GOT3 (cell line): ENCODE results near the gene USP33.
"Not testable (repeated sequence)": the region's sequence is repeated elsewhere in the genome, so short reads cannot be mapped to it uniquely, and the experiment has no call there.

ENCODE experiments used
- DNase-seq: peaks from one replicate; lab custom pipeline; 2025; ENCODE audit warnings: mixed read lengths; lab: John Stamatoyannopoulos, UW

Gene USP33

GRCh38 chr1:77739235-77739634 lies 20.4 kb downstream of the USP33 start:
- DNase-seq: no peak

DNA sequence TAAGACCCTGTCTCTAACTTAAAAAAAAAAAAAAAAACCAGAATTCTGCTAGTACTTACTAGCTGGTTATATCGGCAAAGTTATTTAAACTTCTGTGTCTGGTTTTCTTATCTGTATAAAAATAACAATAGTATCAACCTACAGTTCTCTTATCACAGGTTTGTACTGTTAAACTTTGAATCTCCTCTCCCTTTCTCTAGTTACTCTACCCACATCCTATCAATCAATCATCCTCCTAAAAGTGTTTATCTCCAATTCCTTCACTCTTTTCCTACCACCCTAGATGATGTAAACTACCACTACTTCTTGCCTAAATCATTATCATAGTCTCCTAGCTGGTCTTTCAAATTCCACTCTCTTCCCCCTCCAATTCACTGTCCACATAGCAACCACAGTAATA lies 27.6 kb downstream of the USP33 start:
- no peak for DNase-seq

- no peak for DNase-seq
Measured at GRCh38 chr1:77725706-77726105, 33.9 kb downstream of the USP33 start.

DNA sequence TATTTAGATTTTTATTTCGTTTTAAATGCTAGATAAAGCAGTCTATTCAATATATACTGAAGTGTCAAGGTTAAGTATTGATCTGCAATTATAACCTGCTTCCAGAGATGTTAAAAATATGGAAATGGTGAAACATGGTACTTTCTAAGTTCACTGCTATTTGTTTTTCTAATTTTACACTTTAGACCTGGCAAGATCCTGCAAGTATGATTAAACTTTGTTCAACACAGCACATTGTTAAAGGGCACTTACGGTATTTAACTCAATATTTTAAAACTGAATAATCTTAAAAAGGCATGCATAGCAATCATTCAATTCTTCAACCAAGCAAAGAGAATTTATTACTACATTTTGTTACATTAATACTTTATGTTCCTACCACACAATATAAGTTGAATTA lies 41.5 kb downstream of the USP33 start:
- no peak for DNase-seq

- no peak for DNase-seq
Measured at GRCh38 chr1:77716065-77716464, 43.6 kb downstream of the USP33 start.

GRCh38 chr1:77709727-77710126 lies 49.9 kb downstream of the USP33 start:
- DNase-seq: no peak

DNA sequence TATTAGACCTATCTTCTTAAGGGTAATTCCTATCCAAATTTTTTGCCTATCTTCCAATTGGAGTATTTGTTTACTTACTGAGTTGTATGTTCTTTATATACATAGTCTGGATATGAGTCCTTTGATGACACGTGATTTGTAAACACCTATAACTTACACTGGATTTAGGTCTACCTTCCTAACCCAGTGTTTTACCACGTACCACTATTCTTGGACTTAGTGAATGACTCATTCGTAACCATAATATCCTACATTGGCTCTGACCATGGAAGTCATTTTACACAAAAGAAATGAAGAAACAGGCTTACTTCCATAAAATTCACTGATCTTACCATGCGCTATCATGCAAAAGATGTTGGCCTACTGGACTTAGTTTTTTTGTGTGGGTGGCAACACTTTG lies 53.3 kb downstream of the USP33 start:
- DNase-seq: no peak

GRCh38 chr1:77704736-77705135 lies 54.9 kb downstream of the USP33 start:
- DNase-seq: no peak

DNA sequence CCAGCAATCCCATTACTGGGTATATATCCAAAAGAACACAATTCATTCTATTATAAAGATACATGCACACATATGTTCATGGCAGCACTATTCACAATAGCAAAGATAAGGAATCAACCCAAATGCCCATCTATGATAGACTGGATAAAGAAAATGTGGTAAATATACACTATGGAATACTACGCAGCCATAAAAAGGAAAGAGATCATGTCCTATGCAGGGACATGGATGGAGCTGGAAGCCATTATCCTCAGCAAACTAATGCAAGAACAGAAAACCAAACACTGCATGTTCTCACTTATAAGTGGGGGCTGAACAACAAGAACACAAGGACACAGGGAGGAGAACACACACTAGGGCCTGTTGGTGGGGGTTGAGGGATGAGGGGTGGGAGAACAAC lies 60.0 kb downstream of the USP33 start:
- DNase-seq: not testable (repeated sequence)

DNA sequence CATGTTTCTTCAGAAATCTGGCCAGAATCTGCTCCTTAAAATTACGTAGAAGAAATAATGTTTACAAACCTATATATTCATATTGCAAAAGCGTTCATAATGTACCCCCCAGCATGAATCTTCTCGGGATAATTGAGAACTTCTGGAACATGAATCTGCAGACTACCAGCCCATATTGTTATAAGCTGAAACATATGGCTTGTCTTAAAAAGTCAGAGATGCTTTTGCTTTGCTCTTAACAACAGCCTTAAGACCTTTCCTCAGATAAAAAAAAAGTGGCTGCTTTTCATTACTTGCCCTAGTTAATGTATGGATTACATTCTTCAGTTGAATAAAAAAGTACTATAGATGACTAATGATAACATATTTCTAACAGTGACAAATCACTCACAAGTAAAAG lies 62.2 kb downstream of the USP33 start:
- no peak for DNase-seq

DNA sequence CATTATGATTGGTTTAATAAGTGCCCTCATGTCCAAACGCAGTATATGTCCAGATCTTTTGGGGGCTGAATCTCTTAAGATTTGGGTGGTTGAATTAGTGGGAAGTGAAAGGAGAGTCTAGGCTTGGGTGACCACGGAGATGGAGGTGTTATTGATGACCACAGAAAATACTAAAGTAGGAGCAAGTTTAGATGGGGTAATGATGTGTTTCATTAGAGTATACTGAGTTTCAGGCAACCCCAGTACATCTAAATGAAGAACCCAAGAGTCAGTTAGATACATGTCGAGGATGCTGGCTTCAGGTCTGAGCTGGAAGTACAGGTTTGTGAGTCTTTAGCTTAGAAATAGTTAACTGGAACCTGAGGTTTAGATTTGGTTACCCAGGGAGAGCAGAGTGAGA lies 70.7 kb downstream of the USP33 start:
- DNase-seq: no peak

- DNase-seq: no peak
Measured at GRCh38 chr1:77687519-77687906, 72.1 kb downstream of the USP33 start.

DNA sequence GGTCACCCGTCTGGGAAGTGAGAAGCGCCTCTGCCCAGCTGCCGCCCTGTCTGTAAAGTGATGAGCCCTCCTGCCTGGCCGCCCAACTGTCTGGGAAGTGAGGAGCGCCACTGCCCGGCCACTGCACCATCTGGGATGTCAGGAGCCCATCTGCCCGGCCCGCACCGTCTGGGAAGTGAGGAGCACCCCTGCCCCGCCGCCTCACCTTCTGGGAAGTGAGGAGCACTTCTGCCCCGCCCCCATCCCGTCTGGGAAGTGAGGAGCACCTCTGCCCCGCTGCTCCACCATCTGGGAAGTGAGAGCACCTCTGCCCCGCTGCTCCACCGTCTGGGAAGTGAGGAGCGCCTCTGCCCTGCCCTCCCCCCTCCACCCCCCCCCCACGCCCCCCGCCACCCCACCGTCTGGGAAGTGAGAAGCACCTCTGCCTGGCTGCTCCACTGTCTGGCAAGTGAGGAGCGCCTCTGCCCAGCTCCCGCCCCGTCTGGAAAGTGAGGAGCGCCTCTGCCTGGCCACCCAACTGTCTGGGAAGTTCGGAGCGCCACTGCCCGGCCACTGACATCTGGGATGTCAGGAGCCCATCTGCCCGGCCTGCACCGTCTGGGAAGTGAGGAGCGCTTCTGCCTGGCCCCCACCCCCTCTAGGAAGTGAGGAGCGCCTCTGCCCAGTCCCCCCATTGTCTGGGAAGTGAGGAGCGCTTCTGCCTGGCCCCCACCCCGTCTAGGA lies 72.7 kb downstream of the USP33 start:
- DNase-seq: no peak

GRCh38 chr1:77683160-77684148 lies 76.2 kb downstream of the USP33 start:
- peak; percentile 58 for DNase-seq

DNA sequence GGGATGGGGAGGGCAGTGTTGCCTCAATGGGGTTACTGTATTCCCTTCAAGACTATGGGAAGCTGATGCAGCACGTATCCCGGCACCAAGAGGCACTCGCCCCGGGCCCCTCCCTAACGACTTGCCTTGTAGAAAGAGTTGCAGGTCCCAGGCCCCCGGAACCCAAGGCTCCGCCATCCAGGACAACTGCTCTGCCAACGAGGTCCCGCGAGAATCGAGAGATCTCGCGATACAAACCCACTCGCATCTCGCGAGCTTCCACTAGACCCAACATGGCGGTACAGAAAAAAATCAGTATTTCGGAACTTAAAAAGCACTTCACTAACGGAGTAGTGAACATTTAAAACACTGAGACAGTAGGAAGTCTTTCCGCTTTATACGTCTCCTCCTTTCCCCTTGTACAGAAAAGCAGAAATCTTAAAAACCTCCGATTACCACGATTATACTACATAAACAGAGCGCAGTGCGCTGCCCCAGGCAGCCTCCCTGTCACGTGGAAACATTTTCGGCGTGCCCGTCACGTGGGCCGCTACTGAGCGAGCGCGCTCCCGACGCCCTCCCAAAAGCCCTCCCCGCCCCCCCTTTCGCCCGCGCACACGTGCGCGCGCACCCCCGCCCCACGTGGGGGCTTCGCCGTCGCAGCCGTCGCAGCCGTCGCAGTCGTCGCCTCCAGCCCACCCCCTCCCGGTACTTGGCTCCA lies 77.0 kb downstream of the USP33 start, which contains the start of gene ZZZ3:
TSS of gene ZZZ3 (minus strand) at position 199 of the 700 bp plus-strand sequence. CDS start 49,304 bp downstream, outside the sequence.
- DNase-seq: peak; percentile 11

DNA sequence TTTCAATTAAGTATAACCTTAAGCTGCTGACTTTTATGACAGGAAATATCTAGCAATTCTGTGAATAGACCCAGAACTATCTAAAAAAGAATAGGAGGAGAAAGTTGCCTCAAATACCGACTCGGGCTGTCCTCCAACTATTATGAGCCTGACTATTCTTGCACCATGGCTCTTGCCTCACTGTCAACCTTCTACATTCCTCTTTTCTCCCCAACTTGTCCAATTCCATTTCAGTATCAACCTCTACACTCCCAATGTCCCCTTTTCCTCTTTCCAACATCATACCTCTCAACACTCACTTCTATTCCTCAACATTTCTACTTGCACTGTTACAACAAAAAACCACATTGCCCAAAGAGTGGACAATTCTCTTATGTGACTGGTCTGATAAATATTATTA lies 79.5 kb downstream of the USP33 start:
- no peak for DNase-seq

DNA sequence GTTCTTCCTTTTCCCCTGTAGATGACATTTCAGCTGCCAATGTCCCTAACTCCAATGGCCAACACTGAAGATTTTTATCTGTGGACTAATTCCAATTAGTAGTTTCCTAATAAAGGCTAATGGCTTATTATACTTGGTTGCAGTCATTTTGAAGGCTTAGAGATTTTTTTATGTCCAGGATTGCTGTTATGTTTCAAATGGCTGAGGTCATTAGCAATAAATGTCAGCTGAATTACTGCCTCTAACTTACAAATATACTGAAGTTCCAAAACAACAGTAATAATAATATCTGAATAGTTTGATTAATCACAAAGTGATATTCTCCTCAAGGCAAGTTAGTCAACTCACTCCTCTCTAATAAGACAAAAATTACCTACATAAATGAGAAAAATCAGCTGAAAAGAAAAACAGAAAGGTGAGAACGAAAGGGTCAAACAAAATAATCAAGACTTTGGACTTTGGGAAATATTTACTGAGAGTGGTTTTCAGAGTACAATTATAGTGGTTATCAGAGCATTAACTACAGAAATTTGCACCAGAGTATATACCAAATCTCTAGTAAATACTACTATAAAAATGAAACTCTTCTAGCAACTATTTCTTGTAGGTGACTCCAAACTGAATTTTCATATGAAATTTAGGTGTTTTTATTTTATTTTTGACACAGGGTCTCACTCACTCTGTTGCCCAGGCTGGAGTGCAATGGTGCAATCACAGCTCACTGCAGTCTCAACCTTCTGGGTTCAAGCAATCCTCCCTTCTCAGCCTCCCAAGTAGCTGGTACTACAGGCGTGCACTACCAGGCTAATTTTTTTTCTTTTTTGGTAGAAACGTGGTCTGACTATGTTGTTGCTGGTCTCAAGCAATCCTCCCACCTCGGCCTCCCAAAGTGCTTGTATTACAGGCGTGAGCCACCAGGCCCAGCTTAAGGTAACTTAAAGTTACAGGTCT lies 80.7 kb downstream of the USP33 start:
- no peak for DNase-seq

GRCh38 chr1:77674807-77675206 lies 84.8 kb downstream of the USP33 start:
- not testable (repeated sequence) for DNase-seq

- DNase-seq: no peak
Measured at GRCh38 chr1:77673716-77674355, 85.8 kb downstream of the USP33 start.

- no peak for DNase-seq
Measured at GRCh38 chr1:77673030-77673429, 86.6 kb downstream of the USP33 start.

GRCh38 chr1:77672374-77672773 lies 87.3 kb downstream of the USP33 start:
- DNase-seq: no peak
